ENCODE data around the gene PCDH9.
"Not testable (repeated sequence)": the region's sequence is repeated elsewhere in the genome, so short reads cannot be mapped to it uniquely, and the experiment has no call there.

Gene PCDH9

GRCh38 chr13:67107979-67108378 lies 122.2 kb downstream of the PCDH9 start:
- H3K4me1 ChIP-seq (ENCODE audit: control insufficient read depth, insufficient read depth, low read length): no peaks in the 10 kb centered on the region
- no peaks in the 10 kb centered on the region for H3K9me3 ChIP-seq (ENCODE audit: control insufficient read depth, low read length)
- no peaks in the 10 kb centered on the region for H3K27me3 ChIP-seq (ENCODE audit: control insufficient read depth, insufficient read depth, low read length)
- H3K9ac ChIP-seq (ENCODE audit: low read length): no peak overlapping the region
- no peak overlapping the region for H3K4me3 ChIP-seq (ENCODE audit: low read length)
- no peaks in the 10 kb centered on the region for H3K36me3 ChIP-seq (ENCODE audit: control insufficient read depth, insufficient read depth, low read length)

- Histone ChIP-seq H3K36me3 (ENCODE audit: control insufficient read depth, insufficient read depth, low read length) (no peaks in the 10 kb centered on the region), H3K9ac (ENCODE audit: low read length) (no peak overlapping the region), H3K27me3 (ENCODE audit: control insufficient read depth, insufficient read depth, low read length) (no peaks in the 10 kb centered on the region), H3K4me3 (ENCODE audit: low read length) (no peak overlapping the region), H3K9me3 (ENCODE audit: control insufficient read depth, low read length) (no peaks in the 10 kb centered on the region), H3K4me1 (ENCODE audit: control insufficient read depth, insufficient read depth, low read length) (no peaks in the 10 kb centered on the region)
These were observed 123.6 kb downstream of the PCDH9 start for GRCh38 chr13:67106502-67107057.

GRCh38 chr13:67101730-67102467 lies 128.2 kb downstream of the PCDH9 start:
- Histone ChIP-seq H3K4me3 (ENCODE audit: low read length) (no peak overlapping the region), H3K27me3 (ENCODE audit: control insufficient read depth, insufficient read depth, low read length) (no peaks in the 10 kb centered on the region), H3K9ac (ENCODE audit: low read length) (no peak overlapping the region), H3K9me3 (ENCODE audit: control insufficient read depth, low read length) (no peaks in the 10 kb centered on the region), H3K36me3 (ENCODE audit: control insufficient read depth, insufficient read depth, low read length) (no peaks in the 10 kb centered on the region), H3K4me1 (ENCODE audit: control insufficient read depth, insufficient read depth, low read length) (no peaks in the 10 kb centered on the region)

GRCh38 chr13:67100730-67101129 lies 129.4 kb downstream of the PCDH9 start:
- Histone ChIP-seq H3K36me3 (ENCODE audit: control insufficient read depth, insufficient read depth, low read length) (no peaks in the 10 kb centered on the region), H3K9me3 (ENCODE audit: control insufficient read depth, low read length) (no peaks in the 10 kb centered on the region), H3K9ac (ENCODE audit: low read length) (no peak overlapping the region), H3K27me3 (ENCODE audit: control insufficient read depth, insufficient read depth, low read length) (no peaks in the 10 kb centered on the region), H3K4me1 (ENCODE audit: control insufficient read depth, insufficient read depth, low read length) (no peaks in the 10 kb centered on the region), H3K4me3 (ENCODE audit: low read length) (no peak overlapping the region)

- Histone ChIP-seq H3K36me3 (ENCODE audit: control insufficient read depth, insufficient read depth, low read length) (no peaks in the 10 kb centered on the region), H3K9ac (ENCODE audit: low read length) (no peak overlapping the region), H3K4me3 (ENCODE audit: low read length) (no peak overlapping the region), H3K9me3 (ENCODE audit: control insufficient read depth, low read length) (no peaks in the 10 kb centered on the region), H3K27me3 (ENCODE audit: control insufficient read depth, insufficient read depth, low read length) (no peaks in the 10 kb centered on the region), H3K4me1 (ENCODE audit: control insufficient read depth, insufficient read depth, low read length) (no peaks in the 10 kb centered on the region)
These were observed 130.6 kb downstream of the PCDH9 start for GRCh38 chr13:67099494-67099893.

DNA sequence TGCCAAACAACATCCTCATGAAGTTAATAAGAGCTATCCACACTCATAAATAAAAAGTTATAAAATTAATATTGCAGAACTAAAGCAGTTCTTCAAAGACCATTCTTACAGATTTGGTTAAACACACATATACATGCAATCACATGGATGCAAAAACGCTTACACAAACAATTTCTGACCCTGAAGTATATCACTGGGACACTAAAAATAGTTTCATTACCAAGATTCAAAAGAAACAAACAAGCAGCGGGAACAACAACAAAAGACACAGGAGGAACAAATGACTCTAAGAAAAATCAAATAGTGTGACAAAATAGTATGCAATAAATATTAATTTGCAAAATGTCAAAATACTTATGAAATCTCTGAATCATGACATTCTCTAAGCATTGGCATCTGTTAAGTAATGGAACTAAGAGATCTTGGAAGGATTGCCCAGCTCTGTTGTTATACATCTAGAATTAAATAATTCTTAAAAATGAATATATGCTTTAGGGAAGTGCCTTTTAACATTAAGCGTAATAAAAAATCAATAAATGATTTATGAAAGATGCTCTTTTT lies 132.2 kb downstream of the PCDH9 start:
- Histone ChIP-seq H3K27me3 (ENCODE audit: control insufficient read depth, insufficient read depth, low read length) (no peaks in the 10 kb centered on the region), H3K9me3 (ENCODE audit: control insufficient read depth, low read length) (no peaks in the 10 kb centered on the region), H3K4me3 (ENCODE audit: low read length) (no peak overlapping the region), H3K9ac (ENCODE audit: low read length) (no peak overlapping the region), H3K4me1 (ENCODE audit: control insufficient read depth, insufficient read depth, low read length) (no peaks in the 10 kb centered on the region), H3K36me3 (ENCODE audit: control insufficient read depth, insufficient read depth, low read length) (no peaks in the 10 kb centered on the region)

GRCh38 chr13:67096893-67097292 lies 133.2 kb downstream of the PCDH9 start:
- not testable (repeated sequence) for H3K4me3 ChIP-seq (ENCODE audit: low read length); H3K27me3 ChIP-seq (ENCODE audit: control insufficient read depth, insufficient read depth, low read length); H3K4me1 ChIP-seq (ENCODE audit: control insufficient read depth, insufficient read depth, low read length); H3K9me3 ChIP-seq (ENCODE audit: control insufficient read depth, low read length); H3K36me3 ChIP-seq (ENCODE audit: control insufficient read depth, insufficient read depth, low read length); H3K9ac ChIP-seq (ENCODE audit: low read length)

- no peaks in the 10 kb centered on the region for H3K4me1 ChIP-seq (ENCODE audit: control insufficient read depth, insufficient read depth, low read length)
- no peak overlapping the region for H3K4me3 ChIP-seq (ENCODE audit: low read length)
- no peaks in the 10 kb centered on the region for H3K27me3 ChIP-seq (ENCODE audit: control insufficient read depth, insufficient read depth, low read length)
- H3K36me3 ChIP-seq (ENCODE audit: control insufficient read depth, insufficient read depth, low read length): no peaks in the 10 kb centered on the region
- H3K9me3 ChIP-seq (ENCODE audit: control insufficient read depth, low read length): no peaks in the 10 kb centered on the region
- H3K9ac ChIP-seq (ENCODE audit: low read length): no peak overlapping the region
These were observed 133.7 kb downstream of the PCDH9 start for GRCh38 chr13:67096418-67096817.

DNA sequence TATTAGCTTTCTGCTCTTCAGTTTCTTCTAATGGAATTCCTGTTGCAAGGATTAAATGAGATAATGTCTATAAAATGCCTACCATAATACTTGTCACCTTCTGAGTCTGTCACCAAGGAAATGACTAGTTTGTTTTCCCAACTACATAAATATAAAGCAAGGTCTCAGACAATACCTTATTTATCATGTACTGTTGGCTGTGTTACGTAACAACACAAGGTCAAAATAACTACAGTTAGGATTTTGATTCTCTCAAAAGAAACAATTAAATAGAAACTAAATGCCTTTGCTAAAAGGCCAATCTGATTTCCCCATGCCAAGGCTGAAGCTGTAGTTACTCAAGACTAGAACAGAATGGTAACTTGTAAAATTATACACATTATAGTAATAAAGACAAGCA lies 134.5 kb downstream of the PCDH9 start:
- no peaks in the 10 kb centered on the region for H3K27me3 ChIP-seq (ENCODE audit: control insufficient read depth, insufficient read depth, low read length)
- no peak overlapping the region for H3K9ac ChIP-seq (ENCODE audit: low read length)
- no peaks in the 10 kb centered on the region for H3K4me1 ChIP-seq (ENCODE audit: control insufficient read depth, insufficient read depth, low read length)
- no peaks in the 10 kb centered on the region for H3K9me3 ChIP-seq (ENCODE audit: control insufficient read depth, low read length)
- H3K4me3 ChIP-seq (ENCODE audit: low read length): no peak overlapping the region
- H3K36me3 ChIP-seq (ENCODE audit: control insufficient read depth, insufficient read depth, low read length): no peaks in the 10 kb centered on the region

DNA sequence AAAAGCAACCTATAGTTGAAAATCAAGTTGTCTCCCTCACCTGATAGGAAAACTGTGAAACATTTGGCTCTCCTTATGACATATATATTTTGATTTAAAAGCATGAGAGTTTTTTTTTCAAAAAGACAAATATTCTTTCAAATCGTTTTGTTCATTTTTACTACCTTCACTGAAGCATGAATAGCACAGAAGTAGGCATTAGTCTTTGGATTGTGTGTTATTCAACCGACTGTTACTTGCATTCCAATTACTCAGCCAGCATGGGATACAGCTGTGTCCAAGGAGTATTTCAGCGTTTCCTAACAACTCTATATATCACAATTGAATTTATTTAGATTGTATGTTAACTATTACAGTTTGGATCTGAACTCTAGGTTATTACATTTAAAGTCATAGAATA lies 135.2 kb downstream of the PCDH9 start:
- no peak overlapping the region for H3K4me3 ChIP-seq (ENCODE audit: low read length)
- no peaks in the 10 kb centered on the region for H3K27me3 ChIP-seq (ENCODE audit: control insufficient read depth, insufficient read depth, low read length)
- H3K9ac ChIP-seq (ENCODE audit: low read length): no peak overlapping the region
- H3K36me3 ChIP-seq (ENCODE audit: control insufficient read depth, insufficient read depth, low read length): no peaks in the 10 kb centered on the region
- H3K9me3 ChIP-seq (ENCODE audit: control insufficient read depth, low read length): no peaks in the 10 kb centered on the region
- no peaks in the 10 kb centered on the region for H3K4me1 ChIP-seq (ENCODE audit: control insufficient read depth, insufficient read depth, low read length)

GRCh38 chr13:67094078-67094477 lies 136.1 kb downstream of the PCDH9 start:
- H3K36me3 ChIP-seq (ENCODE audit: control insufficient read depth, insufficient read depth, low read length): no peaks in the 10 kb centered on the region
- no peak overlapping the region for H3K9ac ChIP-seq (ENCODE audit: low read length)
- no peaks in the 10 kb centered on the region for H3K4me1 ChIP-seq (ENCODE audit: control insufficient read depth, insufficient read depth, low read length)
- H3K9me3 ChIP-seq (ENCODE audit: control insufficient read depth, low read length): no peaks in the 10 kb centered on the region
- no peak overlapping the region for H3K4me3 ChIP-seq (ENCODE audit: low read length)
- H3K27me3 ChIP-seq (ENCODE audit: control insufficient read depth, insufficient read depth, low read length): no peaks in the 10 kb centered on the region

- no peak overlapping the region for H3K9ac ChIP-seq (ENCODE audit: low read length)
- H3K4me1 ChIP-seq (ENCODE audit: control insufficient read depth, insufficient read depth, low read length): no peaks in the 10 kb centered on the region
- H3K27me3 ChIP-seq (ENCODE audit: control insufficient read depth, insufficient read depth, low read length): no peaks in the 10 kb centered on the region
- no peaks in the 10 kb centered on the region for H3K36me3 ChIP-seq (ENCODE audit: control insufficient read depth, insufficient read depth, low read length)
- no peak overlapping the region for H3K4me3 ChIP-seq (ENCODE audit: low read length)
- no peaks in the 10 kb centered on the region for H3K9me3 ChIP-seq (ENCODE audit: control insufficient read depth, low read length)
These were observed 138.5 kb downstream of the PCDH9 start for GRCh38 chr13:67091603-67092002.

Measured in mucosa of stomach (tissue), 1 donor.